NT2/D1 (cell line): ENCODE results near the gene NSD2.

Experiments used
- YY1 ChIP-seq: IDR thresholded peaks from 2 replicates; pipeline ENCODE4 v1.6.1; 2011; ENCODE audit not compliant: insufficient read length, insufficient read depth
- ZNF274 ChIP-seq: IDR thresholded peaks from 2 replicates; pipeline ENCODE4 v1.6.1; 2011; ENCODE audit warnings: mild to moderate bottlenecking, low read depth, low read length

DNA sequence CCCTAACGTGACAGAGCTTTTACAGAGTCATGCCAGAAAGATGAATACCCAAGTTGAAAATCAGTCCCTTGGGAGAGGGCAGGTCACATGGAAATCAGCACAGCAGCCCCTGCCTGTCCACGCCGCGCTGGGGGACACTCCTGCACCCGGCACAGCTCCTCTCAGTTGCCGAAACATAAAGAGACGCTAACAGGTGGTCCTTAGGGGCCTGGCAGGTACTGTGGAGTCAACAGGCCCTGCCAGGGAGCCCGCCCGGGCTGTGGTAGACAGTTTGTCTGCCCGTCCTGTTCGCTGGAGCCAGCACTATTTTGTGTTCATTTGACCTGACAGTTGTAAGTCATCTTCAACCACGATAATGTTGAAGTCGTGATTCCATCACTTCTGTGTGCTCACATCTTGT is 107.0 kb downstream of the NSD2 start:
- TF ChIP-seq YY1 (no peak), ZNF274 (no peak)
